H9 (cell line): ENCODE data around the gene KLKB1. TPM values are rescaled to one million over a fixed set of nuclear protein-coding genes. Genes with fewer than 3 reads are reported as not detected.

ENCODE experiments used
- DNase-seq: peaks from one replicate; pipeline ENCODE4 v3.0.0-alpha.2; 2017
- H2AFZ ChIP-seq: one replicate; pipeline ENCODE4 v1.6.1; 2013; ENCODE audit warnings: mild to moderate bottlenecking, low read length, control low read depth, moderate library complexity
- H2AK5ac ChIP-seq: 2 replicates; pipeline ENCODE4 v1.6.1; 2013; ENCODE audit warnings: low read length, control low read depth, mixed read lengths; ENCODE audit not compliant: insufficient read length
- H2BK120ac ChIP-seq: one replicate; pipeline ENCODE4 v1.6.1; 2013; ENCODE audit warnings: low read depth, mild to moderate bottlenecking, low read length, control low read depth, inconsistent platforms; ENCODE audit not compliant: poor library complexity, severe bottlenecking
- H2BK12ac ChIP-seq: 2 replicates; pipeline ENCODE4 v1.6.1; 2013; ENCODE audit warnings: low read length, control low read depth, mixed read lengths, low read depth; ENCODE audit not compliant: insufficient read length
- H2BK15ac ChIP-seq: 2 replicates; pipeline ENCODE4 v1.6.1; 2013; ENCODE audit warnings: low read depth, low read length, control low read depth
- H2BK20ac ChIP-seq: one replicate; pipeline ENCODE4 v1.6.1; 2013; ENCODE audit warnings: low read depth, mild to moderate bottlenecking, low read length, control low read depth, inconsistent platforms; ENCODE audit not compliant: poor library complexity, severe bottlenecking
- H2BK5ac ChIP-seq: 2 replicates; pipeline ENCODE4 v1.6.1; 2013; ENCODE audit warnings: low read length, control low read depth, mixed read lengths; ENCODE audit not compliant: insufficient read length
- H3K14ac ChIP-seq: 2 replicates; pipeline ENCODE4 v1.6.1; 2013; ENCODE audit warnings: low read length, control low read depth; ENCODE audit not compliant: insufficient read depth
- H3K18ac ChIP-seq: 2 replicates; pipeline ENCODE4 v1.6.1; 2013; ENCODE audit warnings: low read depth, mild to moderate bottlenecking, mixed read lengths, low read length, control low read depth; ENCODE audit not compliant: insufficient read length
- H3K23ac ChIP-seq: 2 replicates; pipeline ENCODE4 v1.6.1; 2013; ENCODE audit warnings: low read length, control low read depth, mixed read lengths, low read depth; ENCODE audit not compliant: insufficient read length
- H3K23me2 ChIP-seq: 2 replicates; pipeline ENCODE4 v1.6.1; 2013; ENCODE audit warnings: low read depth, mild to moderate bottlenecking, mixed read lengths, low read length, control low read depth; ENCODE audit not compliant: insufficient read length, poor library complexity, severe bottlenecking
- H3K27ac ChIP-seq: 2 replicates; pipeline ENCODE4 v1.5.1; 2013; ENCODE audit warnings: low read length, control low read depth, mixed read lengths, low read depth; ENCODE audit not compliant: insufficient read length
- H3K27me3 ChIP-seq: 2 replicates; pipeline ENCODE4 v1.6.1; 2013; ENCODE audit warnings: low read length, control low read depth, inconsistent platforms; ENCODE audit not compliant: insufficient read depth
- H3K4ac ChIP-seq: 2 replicates; pipeline ENCODE4 v1.6.1; 2013; ENCODE audit warnings: low read depth, mild to moderate bottlenecking, control low read depth, inconsistent platforms, low read length, moderate library complexity
- H3K4me1 ChIP-seq: 2 replicates; pipeline ENCODE4 v1.6.1; 2013; ENCODE audit warnings: low read length, control low read depth, inconsistent platforms; ENCODE audit not compliant: insufficient read depth
- H3K4me2 ChIP-seq: 2 replicates; pipeline ENCODE4 v1.6.1; 2013; ENCODE audit warnings: low read length, control low read depth, mixed read lengths; ENCODE audit not compliant: insufficient read length, insufficient read depth
- H3K56ac ChIP-seq: 2 replicates; pipeline ENCODE4 v1.6.1; 2013; ENCODE audit warnings: low read depth, mild to moderate bottlenecking, mixed read lengths, low read length, control low read depth; ENCODE audit not compliant: insufficient read length
- H3K79me1 ChIP-seq: 2 replicates; pipeline ENCODE4 v1.6.1; 2013; ENCODE audit warnings: low read depth, mild to moderate bottlenecking, moderate library complexity, low read length, control low read depth, inconsistent platforms; ENCODE audit not compliant: insufficient read depth, poor library complexity, severe bottlenecking
- H3K79me2 ChIP-seq: 2 replicates; pipeline ENCODE4 v1.6.1; 2013; ENCODE audit warnings: low read length, control low read depth, inconsistent platforms; ENCODE audit not compliant: insufficient read depth
- H3K9ac ChIP-seq: 2 replicates; pipeline ENCODE4 v1.6.1; 2013; ENCODE audit warnings: low read length, control low read depth, mixed read lengths; ENCODE audit not compliant: insufficient read length; ENCODE audit errors: extremely low read depth
- H3K9me3 ChIP-seq: one replicate; pipeline ENCODE4 v1.6.1; 2013; ENCODE audit warnings: low read depth, low read length, inconsistent platforms; ENCODE audit not compliant: control insufficient read depth
- H3T11ph ChIP-seq: one replicate; pipeline ENCODE4 v1.6.1; 2013; ENCODE audit warnings: mild to moderate bottlenecking, low read length, control low read depth, inconsistent platforms
- H4K20me1 ChIP-seq: one replicate; pipeline ENCODE4 v1.6.1; 2013; ENCODE audit not compliant: control insufficient read depth, insufficient read length, insufficient read depth
- H4K5ac ChIP-seq: 2 replicates; pipeline ENCODE4 v1.6.1; 2013; ENCODE audit warnings: low read depth, mild to moderate bottlenecking, mixed read lengths, low read length, control low read depth; ENCODE audit not compliant: insufficient read length
- H4K8ac ChIP-seq: replicated peaks from 2 replicates; pipeline ENCODE4 v1.6.1; 2013; ENCODE audit warnings: low read length, control low read depth, mixed read lengths, low read depth; ENCODE audit not compliant: insufficient read length
- H4K91ac ChIP-seq: 2 replicates; pipeline ENCODE4 v1.6.1; 2013; ENCODE audit warnings: low read depth, mild to moderate bottlenecking, moderate library complexity, mixed read lengths, low read length, control low read depth; ENCODE audit not compliant: insufficient read length
- H3K27ac Mint-ChIP-seq, 3 experiments: 2 replicates in 2 of 3; 3 replicates in 1 of 3; pipeline ENCODE4 v1.8.0; 2020 to 2021; ENCODE audit warnings: mixed read lengths in 3 of 3, mild to moderate bottlenecking in 1 of 3, moderate library complexity in 1 of 3
- H3K27me3 Mint-ChIP-seq: 2 replicates; pipeline ENCODE4 v1.8.0; 2021; ENCODE audit warnings: low read depth, mild to moderate bottlenecking, moderate library complexity, mixed read lengths
- H3K36me3 Mint-ChIP-seq, 3 experiments: 2 replicates in 2 of 3; 3 replicates in 1 of 3; pipeline ENCODE4 v1.8.0; 2020 to 2021; ENCODE audit warnings: low read depth in 3 of 3, mixed read lengths in 3 of 3; ENCODE audit not compliant: insufficient read depth in 1 of 3
- H3K4me1 Mint-ChIP-seq, 2 experiments: 2 replicates each; pipeline ENCODE4 v1.8.0; 2020; ENCODE audit warnings: mixed read lengths in 2 of 2
- H3K4me3 Mint-ChIP-seq, 2 experiments: 2 replicates in 1 of 2; 3 replicates in 1 of 2; pipeline ENCODE4 v1.8.0; 2020 to 2021; ENCODE audit warnings: mild to moderate bottlenecking in 2 of 2, mixed read lengths in 2 of 2, moderate library complexity in 1 of 2
- H3K9me3 Mint-ChIP-seq, 2 experiments: 2 replicates in 1 of 2; 3 replicates in 1 of 2; pipeline ENCODE4 v1.8.0; 2020; ENCODE audit warnings: mild to moderate bottlenecking in 2 of 2, mixed read lengths in 2 of 2, moderate library complexity in 1 of 2
- CTCF ChIP-seq: fragments of 200-600 bp; sonication (generic); conservative IDR thresholded peaks from 3 replicates; pipeline ENCODE4 v1.8.0; 2021; ENCODE audit warnings: antibody characterized with exemption, mild to moderate bottlenecking
- WGBS: extraction: QIAGEN DNeasy Blood & Tissue Kit; methylation state at CpG from one replicate; pipeline ENCODE4 v1.1.7; 2013; ENCODE audit warnings: missing lambda C conversion rate, low lambda C conversion rate, mixed read lengths; ENCODE audit not compliant: insufficient read length; ENCODE audit errors: extremely low coverage; 5-methylcytosine and 5-hydroxymethylcytosine counted together
- total RNA-seq: library from RNA; stranded (reverse); gene quantifications from 2 replicates; pipeline ENCODE4 v1.2.1, GENCODE V29; 2021

The KLKB1 gene
- total RNA-seq, 1 experiment from 2014 or later, result 21.8 TPM

GRCh38 chr4:186283311-186283710 is 56.0 kb downstream of the KLKB1 start:
- Histone ChIP-seq H2BK20ac (no peak overlapping the region), H3K79me1 (no peaks in the 10 kb centered on the region), H2AK5ac (no peak overlapping the region), H3K79me2 (no peaks in the 10 kb centered on the region), H2BK5ac (no peak overlapping the region), H3K14ac (no peak overlapping the region), H3K56ac (no peak overlapping the region), H2AFZ (no peak overlapping the region), H3K27me3 (no peaks in the 10 kb centered on the region), H3K4ac (no peak overlapping the region), H4K8ac (no peak overlapping the region), H2BK12ac (no peak overlapping the region), H3K27ac (no peak overlapping the region), H3K4me2 (no peak overlapping the region), H4K91ac (no peak overlapping the region), H3K18ac (no peak overlapping the region), H4K20me1 (no peaks in the 10 kb centered on the region), H3K23me2 (no peaks in the 10 kb centered on the region), H3T11ph (no peak overlapping the region), H4K5ac (no peak overlapping the region), H3K9me3 (no peaks in the 10 kb centered on the region), H2BK120ac (no peak overlapping the region), H3K23ac (no peak overlapping the region), H3K9ac (no peak overlapping the region), H2BK15ac (no peak overlapping the region), H3K4me1 (no peaks in the 10 kb centered on the region)
- Mint-ChIP-seq H3K4me1 (peaks cover 3 to 9% of the 10 kb centered on the region in 2 experiments; a peak in 2 of 4 replicates), H3K4me3 (no peak overlapping the region), H3K27me3 (no peaks in the 10 kb centered on the region), H3K36me3 (no peaks in the 10 kb centered on the region), H3K9me3 (no peaks in the 10 kb centered on the region), H3K27ac (no peak overlapping the region; a peak in 1 of 7 replicates)
- no peak for TF ChIP-seq CTCF
- DNase-seq, result no peak
- no CpG with 5 or more reads among the region's 5 CpGs for WGBS
